Measurements from ENCODE around the gene POLR2B.

DNA sequence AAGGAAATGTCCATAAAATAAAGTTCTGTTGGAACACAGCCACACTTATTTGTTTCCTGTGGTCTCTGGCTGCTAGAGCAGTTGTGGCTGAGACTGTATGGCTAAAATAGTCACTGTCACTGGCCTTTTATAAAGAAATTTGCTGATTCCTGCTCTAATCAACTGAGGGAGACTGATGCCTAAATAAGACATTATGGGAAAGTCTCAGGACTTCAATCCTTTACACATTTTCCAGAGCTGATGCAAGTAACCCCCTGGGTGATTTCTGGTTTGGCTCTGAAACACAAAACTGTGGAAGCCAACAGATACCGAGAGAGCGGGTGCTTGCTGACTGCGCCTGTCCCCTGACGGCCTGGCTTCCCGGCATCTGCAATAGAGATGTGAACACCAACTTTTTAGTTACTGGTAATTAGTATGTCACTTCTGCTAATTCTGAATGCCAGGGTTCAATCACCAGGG lies 64.0 kb downstream of the POLR2B start:
- TF ChIP-seq CTCF (conservative IDR thresholded peaks at IDR 0.05; ENCODE audit: low read depth, low read length) (no peak), POLR2A (IDR thresholded peaks at IDR 0.05; ENCODE audit: low read depth, low read length) (no peak), RFX5 (IDR thresholded peaks at IDR 0.05; ENCODE audit: low read depth, low read length) (no peak), USF2 (IDR thresholded peaks at IDR 0.05; ENCODE audit: low read depth, low read length) (no peak), CEBPB (IDR thresholded peaks at IDR 0.05; ENCODE audit: low read depth, low read length) (no peak), SMC3 (IDR thresholded peaks at IDR 0.05; ENCODE audit: low read depth, low read length) (no peak), CHD1 (IDR thresholded peaks at IDR 0.05; ENCODE audit: low read depth, low read length) (no peak), RAD21 (IDR thresholded peaks at IDR 0.05; ENCODE audit: low read length) (no peak), RCOR1 (IDR thresholded peaks at IDR 0.05; ENCODE audit: insufficient replicate concordance, low read length) (no peak), MAZ (IDR thresholded peaks at IDR 0.05; ENCODE audit: borderline replicate concordance, low read depth, low read length) (no peak), BHLHE40 (IDR thresholded peaks at IDR 0.05; ENCODE audit: low read depth, low read length) (no peak), FOS (IDR thresholded peaks at IDR 0.05; ENCODE audit: low read depth, low read length) (no peak)

Measured in IMR-90 (cell line).